ENCODE measurements around the gene AHR.
A peak's percentile ranks its signal among the peaks of the same experiment; 100 is the strongest.

AHR gene

GRCh38 chr7:17302575-17303142 lies 4.2 kb downstream of the AHR start:
- no peak for DNase-seq
- Histone ChIP-seq H3K9me3 (ENCODE audit: control insufficient read depth, low read length) (no peaks in the 10 kb centered on the region), H3K27me3 (replicated peaks; ENCODE audit: control insufficient read depth, insufficient read depth, low read length, poor library complexity, severe bottlenecking) (no peaks in the 10 kb centered on the region), H3K36me3 (ENCODE audit: control insufficient read depth, insufficient read depth, low read length) (no peaks in the 10 kb centered on the region), H3K4me1 (ENCODE audit: control insufficient read depth, insufficient read depth, low read length, poor library complexity, severe bottlenecking) (peaks cover 36% of the 10 kb centered on the region), H3K27ac (ENCODE audit: insufficient read depth, low read length, poor library complexity, severe bottlenecking) (no peak overlapping the region), H3K4me3 (ENCODE audit: insufficient read depth, low read depth, low read length, poor library complexity, severe bottlenecking) (peak overlapping the region; percentile 25)

GRCh38 chr7:17304926-17305325 lies 6.5 kb downstream of the AHR start:
- no peak overlapping the region for H3K4me3 ChIP-seq (ENCODE audit: insufficient read depth, low read depth, low read length, poor library complexity, severe bottlenecking)
- no peaks in the 10 kb centered on the region for H3K27me3 ChIP-seq (replicated peaks; ENCODE audit: control insufficient read depth, insufficient read depth, low read length, poor library complexity, severe bottlenecking)
- peaks cover 36% of the 10 kb centered on the region for H3K4me1 ChIP-seq (ENCODE audit: control insufficient read depth, insufficient read depth, low read length, poor library complexity, severe bottlenecking)
- no peak for DNase-seq
- H3K27ac ChIP-seq (ENCODE audit: insufficient read depth, low read length, poor library complexity, severe bottlenecking), result peak overlapping the region; percentile 52
- no peaks in the 10 kb centered on the region for H3K36me3 ChIP-seq (ENCODE audit: control insufficient read depth, insufficient read depth, low read length)
- H3K9me3 ChIP-seq (ENCODE audit: control insufficient read depth, low read length), result no peaks in the 10 kb centered on the region

- H3K27ac ChIP-seq (ENCODE audit: insufficient read depth, low read length, poor library complexity, severe bottlenecking), result peak overlapping the region; percentile 52
- no peaks in the 10 kb centered on the region for H3K9me3 ChIP-seq (ENCODE audit: control insufficient read depth, low read length)
- no peaks in the 10 kb centered on the region for H3K27me3 ChIP-seq (replicated peaks; ENCODE audit: control insufficient read depth, insufficient read depth, low read length, poor library complexity, severe bottlenecking)
- H3K4me3 ChIP-seq (ENCODE audit: insufficient read depth, low read depth, low read length, poor library complexity, severe bottlenecking), result peak overlapping the region; percentile 17
- no peak for DNase-seq
- peaks cover 36% of the 10 kb centered on the region for H3K4me1 ChIP-seq (ENCODE audit: control insufficient read depth, insufficient read depth, low read length, poor library complexity, severe bottlenecking)
- peaks cover 4% of the 10 kb centered on the region for H3K36me3 ChIP-seq (ENCODE audit: control insufficient read depth, insufficient read depth, low read length)
These were observed 7.1 kb downstream of the AHR start for GRCh38 chr7:17305387-17306171.

GRCh38 chr7:17307000-17307399 lies 8.5 kb downstream of the AHR start:
- peaks cover 15% of the 10 kb centered on the region for H3K36me3 ChIP-seq (ENCODE audit: control insufficient read depth, insufficient read depth, low read length)
- H3K27me3 ChIP-seq (replicated peaks; ENCODE audit: control insufficient read depth, insufficient read depth, low read length, poor library complexity, severe bottlenecking), result no peaks in the 10 kb centered on the region
- H3K4me1 ChIP-seq (ENCODE audit: control insufficient read depth, insufficient read depth, low read length, poor library complexity, severe bottlenecking), result peaks cover 36% of the 10 kb centered on the region
- no peak for DNase-seq
- no peaks in the 10 kb centered on the region for H3K9me3 ChIP-seq (ENCODE audit: control insufficient read depth, low read length)
- H3K4me3 ChIP-seq (ENCODE audit: insufficient read depth, low read depth, low read length, poor library complexity, severe bottlenecking), result no peak overlapping the region
- H3K27ac ChIP-seq (ENCODE audit: insufficient read depth, low read length, poor library complexity, severe bottlenecking), result no peak overlapping the region

GRCh38 chr7:17307558-17307957 lies 9.1 kb downstream of the AHR start:
- Histone ChIP-seq H3K9me3 (ENCODE audit: control insufficient read depth, low read length) (no peaks in the 10 kb centered on the region), H3K4me3 (ENCODE audit: insufficient read depth, low read depth, low read length, poor library complexity, severe bottlenecking) (no peak overlapping the region), H3K27me3 (replicated peaks; ENCODE audit: control insufficient read depth, insufficient read depth, low read length, poor library complexity, severe bottlenecking) (no peaks in the 10 kb centered on the region), H3K36me3 (ENCODE audit: control insufficient read depth, insufficient read depth, low read length) (peaks cover 21% of the 10 kb centered on the region), H3K27ac (ENCODE audit: insufficient read depth, low read length, poor library complexity, severe bottlenecking) (no peak overlapping the region), H3K4me1 (ENCODE audit: control insufficient read depth, insufficient read depth, low read length, poor library complexity, severe bottlenecking) (peaks cover 36% of the 10 kb centered on the region)
- no peak for DNase-seq

- Histone ChIP-seq H3K27me3 (replicated peaks; ENCODE audit: control insufficient read depth, insufficient read depth, low read length, poor library complexity, severe bottlenecking) (no peaks in the 10 kb centered on the region), H3K27ac (ENCODE audit: insufficient read depth, low read length, poor library complexity, severe bottlenecking) (no peak overlapping the region), H3K36me3 (ENCODE audit: control insufficient read depth, insufficient read depth, low read length) (peaks cover 21% of the 10 kb centered on the region), H3K4me1 (ENCODE audit: control insufficient read depth, insufficient read depth, low read length, poor library complexity, severe bottlenecking) (peaks cover 36% of the 10 kb centered on the region), H3K4me3 (ENCODE audit: insufficient read depth, low read depth, low read length, poor library complexity, severe bottlenecking) (no peak overlapping the region), H3K9me3 (ENCODE audit: control insufficient read depth, low read length) (no peaks in the 10 kb centered on the region)
- DNase-seq, result no peak
These were observed 9.7 kb downstream of the AHR start for GRCh38 chr7:17307969-17308648.

GRCh38 chr7:17311194-17311593 lies 12.7 kb downstream of the AHR start:
- H3K4me1 ChIP-seq (ENCODE audit: control insufficient read depth, insufficient read depth, low read length, poor library complexity, severe bottlenecking), result peaks cover 19% of the 10 kb centered on the region
- no peak overlapping the region for H3K4me3 ChIP-seq (ENCODE audit: insufficient read depth, low read depth, low read length, poor library complexity, severe bottlenecking)
- peaks cover 21% of the 10 kb centered on the region for H3K36me3 ChIP-seq (ENCODE audit: control insufficient read depth, insufficient read depth, low read length)

GRCh38 chr7:17311952-17312351 lies 13.5 kb downstream of the AHR start:
- Histone ChIP-seq H3K4me1 (ENCODE audit: control insufficient read depth, insufficient read depth, low read length, poor library complexity, severe bottlenecking) (peaks cover 13% of the 10 kb centered on the region), H3K27ac (ENCODE audit: insufficient read depth, low read length, poor library complexity, severe bottlenecking) (no peak overlapping the region), H3K4me3 (ENCODE audit: insufficient read depth, low read depth, low read length, poor library complexity, severe bottlenecking) (no peak overlapping the region), H3K27me3 (replicated peaks; ENCODE audit: control insufficient read depth, insufficient read depth, low read length, poor library complexity, severe bottlenecking) (no peaks in the 10 kb centered on the region), H3K36me3 (ENCODE audit: control insufficient read depth, insufficient read depth, low read length) (peaks cover 21% of the 10 kb centered on the region), H3K9me3 (ENCODE audit: control insufficient read depth, low read length) (no peaks in the 10 kb centered on the region)
- DNase-seq, result no peak

More at GRCh38 chr7:17311194-17311593, 12.7 kb downstream of the AHR start:
- no peak overlapping the region for H3K27ac ChIP-seq (ENCODE audit: insufficient read depth, low read length, poor library complexity, severe bottlenecking)
- H3K27me3 ChIP-seq (replicated peaks; ENCODE audit: control insufficient read depth, insufficient read depth, low read length, poor library complexity, severe bottlenecking), result no peaks in the 10 kb centered on the region
- DNase-seq, result no peak
- H3K9me3 ChIP-seq (ENCODE audit: control insufficient read depth, low read length), result no peaks in the 10 kb centered on the region

- Histone ChIP-seq H3K27me3 (replicated peaks; ENCODE audit: control insufficient read depth, insufficient read depth, low read length, poor library complexity, severe bottlenecking) (no peaks in the 10 kb centered on the region), H3K36me3 (ENCODE audit: control insufficient read depth, insufficient read depth, low read length) (peaks cover 21% of the 10 kb centered on the region), H3K4me1 (ENCODE audit: control insufficient read depth, insufficient read depth, low read length, poor library complexity, severe bottlenecking) (peaks cover 6% of the 10 kb centered on the region), H3K9me3 (ENCODE audit: control insufficient read depth, low read length) (no peaks in the 10 kb centered on the region), H3K4me3 (ENCODE audit: insufficient read depth, low read depth, low read length, poor library complexity, severe bottlenecking) (no peak overlapping the region), H3K27ac (ENCODE audit: insufficient read depth, low read length, poor library complexity, severe bottlenecking) (no peak overlapping the region)
- no peak for DNase-seq
These were observed 14.2 kb downstream of the AHR start for GRCh38 chr7:17312641-17313040.

- Histone ChIP-seq H3K4me1 (ENCODE audit: control insufficient read depth, insufficient read depth, low read length, poor library complexity, severe bottlenecking) (peaks cover under 1% of the 10 kb centered on the region), H3K27me3 (replicated peaks; ENCODE audit: control insufficient read depth, insufficient read depth, low read length, poor library complexity, severe bottlenecking) (no peaks in the 10 kb centered on the region), H3K27ac (ENCODE audit: insufficient read depth, low read length, poor library complexity, severe bottlenecking) (no peak overlapping the region), H3K4me3 (ENCODE audit: insufficient read depth, low read depth, low read length, poor library complexity, severe bottlenecking) (no peak overlapping the region), H3K36me3 (ENCODE audit: control insufficient read depth, insufficient read depth, low read length) (peaks cover 21% of the 10 kb centered on the region), H3K9me3 (ENCODE audit: control insufficient read depth, low read length) (no peaks in the 10 kb centered on the region)
- no peak for DNase-seq
These were observed 14.7 kb downstream of the AHR start for GRCh38 chr7:17313194-17313593.
